Mesenchymal stem cell (in vitro differentiated cells and primary cell): ENCODE measurements around the gene COX18.

ENCODE experiments used
- DNase-seq: peaks from one replicate; pipeline ENCODE4 v3.0.0-alpha.2; 2013
- H2AFZ ChIP-seq: one replicate; pipeline ENCODE4 v1.6.1; 2013; ENCODE audit warnings: low read depth, mild to moderate bottlenecking, control low read depth, inconsistent platforms, low read length, moderate library complexity
- H2AK5ac ChIP-seq: 2 replicates; pipeline ENCODE4 v1.6.1; 2013; ENCODE audit warnings: low read length, moderate library complexity, mild to moderate bottlenecking, inconsistent platforms; ENCODE audit not compliant: severe bottlenecking
- H2BK120ac ChIP-seq: one replicate; pipeline ENCODE4 v1.6.1; 2013; ENCODE audit warnings: low read depth, mild to moderate bottlenecking, inconsistent platforms, low read length, moderate library complexity
- H2BK12ac ChIP-seq, 2 experiments: one replicate each; pipeline ENCODE4 v1.6.1; 2013; ENCODE audit warnings: inconsistent platforms in 2 of 2, low read length in 2 of 2, mild to moderate bottlenecking in 2 of 2, moderate library complexity in 2 of 2, control low read depth in 1 of 2
- H2BK15ac ChIP-seq: one replicate; pipeline ENCODE4 v1.6.1; 2013; ENCODE audit warnings: mild to moderate bottlenecking, low read depth, inconsistent platforms; ENCODE audit not compliant: poor library complexity, severe bottlenecking
- H2BK5ac ChIP-seq: 2 replicates; pipeline ENCODE4 v1.6.1; 2013; ENCODE audit warnings: low read depth, mild to moderate bottlenecking, low read length, control low read depth, inconsistent platforms; ENCODE audit not compliant: poor library complexity, severe bottlenecking
- H3K14ac ChIP-seq, 2 experiments: one replicate each; pipeline ENCODE4 v1.6.1; 2013; ENCODE audit warnings: inconsistent platforms in 2 of 2, low read length in 2 of 2, control low read depth in 1 of 2, mild to moderate bottlenecking in 1 of 2, moderate library complexity in 1 of 2
- H3K18ac ChIP-seq, 2 experiments: one replicate each; pipeline ENCODE4 v1.6.1; 2013; ENCODE audit warnings: inconsistent platforms in 2 of 2, low read length in 2 of 2, control low read depth in 1 of 2, low read depth in 1 of 2, mild to moderate bottlenecking in 1 of 2
- H3K23ac ChIP-seq, 2 experiments: one replicate each; pipeline ENCODE4 v1.6.1; 2013; ENCODE audit warnings: inconsistent platforms in 2 of 2, low read length in 2 of 2, mild to moderate bottlenecking in 2 of 2, moderate library complexity in 2 of 2, control low read depth in 1 of 2
- H3K27ac ChIP-seq: 2 replicates; pipeline ENCODE4 v1.5.1; 2013; ENCODE audit warnings: mild to moderate bottlenecking, moderate library complexity, low read length, control low read depth, inconsistent platforms; ENCODE audit not compliant: poor library complexity, severe bottlenecking
- H3K27me3 ChIP-seq, 2 experiments: 2 replicates each; pipeline versions ENCODE4 v1.6.1 to v1.7.0; 2013; ENCODE audit warnings: low read length in 2 of 2, mild to moderate bottlenecking in 2 of 2, moderate library complexity in 2 of 2, control low read depth in 1 of 2, inconsistent platforms in 1 of 2; ENCODE audit not compliant: control insufficient read depth in 1 of 2, insufficient read depth in 1 of 2
- H3K36me3 ChIP-seq, 2 experiments: 2 replicates each; pipeline versions ENCODE4 v1.6.1 to v1.7.0; 2013; ENCODE audit warnings: low read length in 2 of 2, control low read depth in 1 of 2, inconsistent platforms in 1 of 2, low read depth in 1 of 2, mild to moderate bottlenecking in 1 of 2; ENCODE audit not compliant: insufficient read depth in 2 of 2, control insufficient read depth in 1 of 2
- H3K4ac ChIP-seq, 2 experiments: one replicate each; pipeline ENCODE4 v1.6.1; 2013; ENCODE audit warnings: inconsistent platforms in 2 of 2, low read length in 2 of 2, mild to moderate bottlenecking in 2 of 2, moderate library complexity in 2 of 2, control low read depth in 1 of 2, low read depth in 1 of 2
- H3K4me1 ChIP-seq: 2 replicates; pipeline ENCODE4 v1.6.1; 2013; ENCODE audit warnings: low read depth, low read length, control low read depth; ENCODE audit not compliant: control insufficient read depth, insufficient read depth
- H3K4me2 ChIP-seq: 2 replicates; pipeline ENCODE4 v1.6.1; 2013; ENCODE audit warnings: low read length, mild to moderate bottlenecking, inconsistent platforms; ENCODE audit not compliant: poor library complexity, severe bottlenecking
- H3K4me3 ChIP-seq, 2 experiments: 2 replicates each; pipeline versions ENCODE4 v1.5.1 to v1.7.0; 2013; ENCODE audit warnings: low read length in 2 of 2, mild to moderate bottlenecking in 2 of 2, control low read depth in 1 of 2, low read depth in 1 of 2; ENCODE audit not compliant: insufficient read depth in 1 of 2
- H3K79me1 ChIP-seq: replicated peaks from 2 replicates; pipeline ENCODE4 v1.6.1; 2013; ENCODE audit warnings: mild to moderate bottlenecking, control low read depth, low read length, inconsistent platforms; ENCODE audit not compliant: poor library complexity, severe bottlenecking
- H3K9ac ChIP-seq: 2 replicates; pipeline ENCODE4 v1.7.0; 2013; ENCODE audit warnings: mild to moderate bottlenecking, low read length, moderate library complexity
- H3K9me3 ChIP-seq: 2 replicates; pipeline ENCODE4 v1.7.0; 2013; ENCODE audit warnings: mild to moderate bottlenecking, low read length; ENCODE audit not compliant: control insufficient read depth
- H4K8ac ChIP-seq: one replicate; pipeline ENCODE4 v1.6.1; 2013; ENCODE audit warnings: inconsistent platforms, mild to moderate bottlenecking, low read length, moderate library complexity
- H4K91ac ChIP-seq: one replicate; pipeline ENCODE4 v1.6.1; 2013; ENCODE audit warnings: mild to moderate bottlenecking, low read length, inconsistent platforms
- WGBS: methylation state at CpG from one replicate; pipeline ENCODE4 v1.1.7; 2013; ENCODE audit warnings: mixed read lengths; 5-methylcytosine and 5-hydroxymethylcytosine counted together

The COX18 gene

GRCh38 chr4:73021634-73022033 lies 47.9 kb downstream of the COX18 start:
- Histone ChIP-seq H2BK12ac (no peak overlapping the region), H3K79me1 (no peaks in the 10 kb centered on the region), H2AFZ (no peak overlapping the region), H2BK15ac (no peak overlapping the region), H3K4me1 (peaks cover 2% of the 10 kb centered on the region), H3K14ac (no peak overlapping the region), H3K27ac (no peak overlapping the region), H4K8ac (no peak overlapping the region), H3K9ac (no peak overlapping the region), H2AK5ac (no peak overlapping the region), H3K18ac (no peak overlapping the region), H3K23ac (no peak overlapping the region), H3K36me3 (no peaks in the 10 kb centered on the region), H3K27me3 (peaks cover 0 to 3% of the 10 kb centered on the region in 2 experiments), H2BK120ac (no peak overlapping the region), H3K4me3 (no peak overlapping the region), H4K91ac (no peak overlapping the region), H3K9me3 (no peaks in the 10 kb centered on the region), H3K4ac (no peak overlapping the region), H3K4me2 (no peak overlapping the region), H2BK5ac (no peak overlapping the region)
- DNase-seq, result peak; percentile 19
- WGBS, result 42% methylated on average over 1 of the region's 1 CpG

GRCh38 chr4:73019462-73020047 lies 50.0 kb downstream of the COX18 start:
- peak; percentile 49 for DNase-seq
- Histone ChIP-seq H3K27ac (no peak overlapping the region), H3K27me3 (peaks cover 0 to 3% of the 10 kb centered on the region in 2 experiments), H2BK120ac (no peak overlapping the region), H4K8ac (no peak overlapping the region), H3K36me3 (no peaks in the 10 kb centered on the region), H2BK12ac (no peak overlapping the region), H2BK5ac (no peak overlapping the region), H3K4me1 (peaks cover 2% of the 10 kb centered on the region), H2BK15ac (no peak overlapping the region), H3K14ac (no peak overlapping the region), H3K4me3 (no peak overlapping the region), H3K9me3 (no peaks in the 10 kb centered on the region), H2AFZ (no peak overlapping the region), H3K23ac (no peak overlapping the region), H3K18ac (no peak overlapping the region), H2AK5ac (no peak overlapping the region), H3K4me2 (no peak overlapping the region), H3K4ac (no peak overlapping the region), H3K9ac (no peak overlapping the region), H3K79me1 (no peaks in the 10 kb centered on the region), H4K91ac (no peak overlapping the region)
- 9% methylated on average over 1 of the region's 3 CpGs for WGBS

- H3K9me3 ChIP-seq, result no peaks in the 10 kb centered on the region
- H3K18ac ChIP-seq, result no peak overlapping the region
- no peaks in the 10 kb centered on the region for H3K36me3 ChIP-seq
- no peak overlapping the region for H2BK5ac ChIP-seq
- no peak overlapping the region for H2BK12ac ChIP-seq
- H3K9ac ChIP-seq, result no peak overlapping the region
- H3K4me2 ChIP-seq, result no peak overlapping the region
- no peak overlapping the region for H4K8ac ChIP-seq
- H3K4ac ChIP-seq, result no peak overlapping the region
- H4K91ac ChIP-seq, result no peak overlapping the region
- no peak overlapping the region for H2BK120ac ChIP-seq
- H2BK15ac ChIP-seq, result no peak overlapping the region
- H2AK5ac ChIP-seq, result no peak overlapping the region
- 97% methylated on average over 6 of the region's 6 CpGs for WGBS
- H3K14ac ChIP-seq, result no peak overlapping the region
- H3K27ac ChIP-seq, result no peak overlapping the region
- H3K79me1 ChIP-seq, result no peaks in the 10 kb centered on the region
- peaks cover 2% of the 10 kb centered on the region for H3K4me1 ChIP-seq
- no peak overlapping the region for H2AFZ ChIP-seq
- DNase-seq, result no peak
- H3K23ac ChIP-seq, result no peak overlapping the region
- no peak overlapping the region for H3K4me3 ChIP-seq
- peaks cover 0 to 2% of the 10 kb centered on the region in 2 experiments for H3K27me3 ChIP-seq
Observed at GRCh38 chr4:73018595-73018994, 50.9 kb downstream of the COX18 start.

- no peak overlapping the region for H3K4me3 ChIP-seq
- no peak overlapping the region for H2BK5ac ChIP-seq
- no peak overlapping the region for H3K14ac ChIP-seq
- no peak overlapping the region for H3K27ac ChIP-seq
- H3K23ac ChIP-seq, result no peak overlapping the region
- no peak overlapping the region for H2AFZ ChIP-seq
- no peak overlapping the region for H2BK120ac ChIP-seq
- WGBS, result no CpG with 5 or more reads among the region's 1 CpG
- no peak overlapping the region for H2BK15ac ChIP-seq
- H3K27me3 ChIP-seq, result no peaks in the 10 kb centered on the region
- no peak overlapping the region for H4K91ac ChIP-seq
- H3K18ac ChIP-seq, result no peak overlapping the region
- H3K4me1 ChIP-seq, result no peaks in the 10 kb centered on the region
- DNase-seq, result no peak
- no peak overlapping the region for H3K9ac ChIP-seq
- H2AK5ac ChIP-seq, result no peak overlapping the region
- H4K8ac ChIP-seq, result no peak overlapping the region
- H3K9me3 ChIP-seq, result peaks cover 7% of the 10 kb centered on the region
- H3K4ac ChIP-seq, result no peak overlapping the region
- H3K79me1 ChIP-seq, result no peaks in the 10 kb centered on the region
- H3K4me2 ChIP-seq, result no peak overlapping the region
- no peaks in the 10 kb centered on the region for H3K36me3 ChIP-seq
- no peak overlapping the region for H2BK12ac ChIP-seq
Observed at GRCh38 chr4:73013310-73013709, 56.2 kb downstream of the COX18 start.
